IPS-15b (cell line): Measurements from ENCODE around the gene SOAT1.

Experiments used
- H3K27me3 ChIP-seq: one replicate; pipeline ENCODE4 v1.6.1; 2013; ENCODE audit warnings: low read length; ENCODE audit not compliant: control insufficient read depth, insufficient read depth
- H3K36me3 ChIP-seq: one replicate; pipeline ENCODE4 v1.6.1; 2013; ENCODE audit warnings: low read length; ENCODE audit not compliant: control insufficient read depth, insufficient read depth
- H3K4me1 ChIP-seq: one replicate; pipeline ENCODE4 v1.6.1; 2013; ENCODE audit warnings: mild to moderate bottlenecking, low read length; ENCODE audit not compliant: control insufficient read depth, insufficient read depth
- H3K4me3 ChIP-seq: one replicate; pipeline ENCODE4 v1.5.1; 2013; ENCODE audit warnings: low read depth, low read length
- H3K9ac ChIP-seq: one replicate; pipeline ENCODE4 v1.6.1; 2013; ENCODE audit warnings: low read depth, mild to moderate bottlenecking, low read length
- H3K9me3 ChIP-seq: one replicate; pipeline ENCODE4 v1.6.1; 2013; ENCODE audit warnings: mild to moderate bottlenecking, low read length; ENCODE audit not compliant: control insufficient read depth, insufficient read depth

SOAT1 gene

GRCh38 chr1:179310721-179311120, 17.1 kb downstream of the SOAT1 start:
- Histone ChIP-seq H3K27me3 (no peaks in the 10 kb centered on the region), H3K9ac (no peak overlapping the region), H3K36me3 (no peaks in the 10 kb centered on the region), H3K4me3 (no peak overlapping the region), H3K9me3 (no peaks in the 10 kb centered on the region), H3K4me1 (no peaks in the 10 kb centered on the region)

GRCh38 chr1:179311149-179311700, 17.6 kb downstream of the SOAT1 start:
- H3K27me3 ChIP-seq = no peaks in the 10 kb centered on the region
- no peak overlapping the region for H3K9ac ChIP-seq
- H3K9me3 ChIP-seq = no peaks in the 10 kb centered on the region
- no peaks in the 10 kb centered on the region for H3K4me1 ChIP-seq
- no peak overlapping the region for H3K4me3 ChIP-seq
- no peaks in the 10 kb centered on the region for H3K36me3 ChIP-seq

- Histone ChIP-seq H3K36me3 (no peaks in the 10 kb centered on the region), H3K4me1 (no peaks in the 10 kb centered on the region), H3K27me3 (no peaks in the 10 kb centered on the region), H3K9ac (no peak overlapping the region), H3K9me3 (no peaks in the 10 kb centered on the region), H3K4me3 (no peak overlapping the region)
These were observed 19.4 kb downstream of the SOAT1 start for GRCh38 chr1:179313004-179313403.

- Histone ChIP-seq H3K4me1 (peaks cover 2% of the 10 kb centered on the region), H3K4me3 (no peak overlapping the region)
These were observed 21.3 kb downstream of the SOAT1 start for GRCh38 chr1:179314928-179315327.

GRCh38 chr1:179318491-179318890, 24.9 kb downstream of the SOAT1 start:
- Histone ChIP-seq H3K9ac (no peak overlapping the region), H3K4me1 (peaks cover 2% of the 10 kb centered on the region), H3K36me3 (no peaks in the 10 kb centered on the region), H3K27me3 (no peaks in the 10 kb centered on the region), H3K9me3 (no peaks in the 10 kb centered on the region), H3K4me3 (no peak overlapping the region)

More at GRCh38 chr1:179314928-179315327, 21.3 kb downstream of the SOAT1 start:
- Histone ChIP-seq H3K9me3 (no peaks in the 10 kb centered on the region), H3K27me3 (no peaks in the 10 kb centered on the region), H3K36me3 (no peaks in the 10 kb centered on the region), H3K9ac (no peak overlapping the region)

GRCh38 chr1:179321533-179322216, 28.1 kb downstream of the SOAT1 start:
- no peaks in the 10 kb centered on the region for H3K9me3 ChIP-seq
- H3K36me3 ChIP-seq = no peaks in the 10 kb centered on the region
- no peak overlapping the region for H3K9ac ChIP-seq
- peaks cover 2% of the 10 kb centered on the region for H3K4me1 ChIP-seq
- H3K4me3 ChIP-seq = no peak overlapping the region
- H3K27me3 ChIP-seq = no peaks in the 10 kb centered on the region

- H3K4me3 ChIP-seq = no peak overlapping the region
These were observed 29.0 kb downstream of the SOAT1 start for GRCh38 chr1:179322557-179322956.

GRCh38 chr1:179323436-179323835, 29.8 kb downstream of the SOAT1 start:
- Histone ChIP-seq H3K9ac (no peak overlapping the region), H3K4me1 (peaks cover 2% of the 10 kb centered on the region), H3K36me3 (no peaks in the 10 kb centered on the region), H3K4me3 (no peak overlapping the region), H3K9me3 (no peaks in the 10 kb centered on the region), H3K27me3 (no peaks in the 10 kb centered on the region)

More at GRCh38 chr1:179322557-179322956, 29.0 kb downstream of the SOAT1 start:
- no peaks in the 10 kb centered on the region for H3K27me3 ChIP-seq
- H3K36me3 ChIP-seq = no peaks in the 10 kb centered on the region
- H3K9ac ChIP-seq = no peak overlapping the region
- H3K4me1 ChIP-seq = peaks cover 2% of the 10 kb centered on the region
- no peaks in the 10 kb centered on the region for H3K9me3 ChIP-seq

- no peaks in the 10 kb centered on the region for H3K27me3 ChIP-seq
- H3K36me3 ChIP-seq = no peaks in the 10 kb centered on the region
- no peaks in the 10 kb centered on the region for H3K4me1 ChIP-seq
- H3K9ac ChIP-seq = no peak overlapping the region
- no peak overlapping the region for H3K4me3 ChIP-seq
- H3K9me3 ChIP-seq = no peaks in the 10 kb centered on the region
These were observed 32.2 kb downstream of the SOAT1 start for GRCh38 chr1:179325836-179326235.

GRCh38 chr1:179326746-179327145, 33.1 kb downstream of the SOAT1 start:
- Histone ChIP-seq H3K9me3 (no peaks in the 10 kb centered on the region), H3K9ac (no peak overlapping the region), H3K4me1 (no peaks in the 10 kb centered on the region), H3K27me3 (no peaks in the 10 kb centered on the region), H3K4me3 (no peak overlapping the region), H3K36me3 (no peaks in the 10 kb centered on the region)

GRCh38 chr1:179327196-179327595, 33.6 kb downstream of the SOAT1 start:
- Histone ChIP-seq H3K27me3 (no peaks in the 10 kb centered on the region), H3K4me3 (no peak overlapping the region), H3K4me1 (no peaks in the 10 kb centered on the region), H3K36me3 (no peaks in the 10 kb centered on the region), H3K9me3 (no peaks in the 10 kb centered on the region), H3K9ac (no peak overlapping the region)

- Histone ChIP-seq H3K4me1 (no peaks in the 10 kb centered on the region), H3K27me3 (no peaks in the 10 kb centered on the region), H3K9ac (no peak overlapping the region), H3K4me3 (no peak overlapping the region), H3K9me3 (no peaks in the 10 kb centered on the region), H3K36me3 (no peaks in the 10 kb centered on the region)
These were observed 34.1 kb downstream of the SOAT1 start for GRCh38 chr1:179327679-179328078.
